ENCODE measurements around the gene PKN1.
A peak's percentile ranks its signal among the peaks of the same experiment; 100 is the strongest.

PKN1 gene

GRCh38 chr19:14406645-14407401 lies 26.3 kb upstream of the PKN1 start:
- no peak for DNase-seq

- DNase-seq = no peak
These were observed 25.3 kb upstream of the PKN1 start for GRCh38 chr19:14407605-14408484.

GRCh38 chr19:14408491-14409145 lies 24.5 kb upstream of the PKN1 start:
- no peak for DNase-seq

GRCh38 chr19:14409146-14410023 lies 23.7 kb upstream of the PKN1 start:
- no peak for DNase-seq

GRCh38 chr19:14410091-14411051 lies 22.7 kb upstream of the PKN1 start:
- peak; percentile 52 for DNase-seq

- no peak for DNase-seq
These were observed 21.8 kb upstream of the PKN1 start for GRCh38 chr19:14411161-14411937.

GRCh38 chr19:14411938-14412245 lies 21.2 kb upstream of the PKN1 start:
- no peak for DNase-seq

GRCh38 chr19:14412324-14412995 lies 20.6 kb upstream of the PKN1 start:
- no peak for DNase-seq

GRCh38 chr19:14412996-14413692 lies 20.0 kb upstream of the PKN1 start:
- no peak for DNase-seq

- DNase-seq = no peak
These were observed 19.4 kb upstream of the PKN1 start for GRCh38 chr19:14413693-14414181.

GRCh38 chr19:14414926-14415690 lies 18.0 kb upstream of the PKN1 start:
- DNase-seq = no peak

GRCh38 chr19:14416817-14417231 lies 16.3 kb upstream of the PKN1 start:
- DNase-seq = no peak

- DNase-seq = no peak
These were observed 14.3 kb upstream of the PKN1 start for GRCh38 chr19:14418856-14419105.

GRCh38 chr19:14419106-14419813 lies 13.8 kb upstream of the PKN1 start, which contains the start of gene DDX39A:
TSS of gene DDX39A (minus strand) at chr19:14419341. CDS start at chr19:14413220, 6,121 bp downstream.
- peak; percentile 96 for DNase-seq

GRCh38 chr19:14425696-14426138 lies 7.4 kb upstream of the PKN1 start:
- DNase-seq = no peak

- no peak for DNase-seq
These were observed 5.6 kb upstream of the PKN1 start for GRCh38 chr19:14427461-14427860.

- no peak for DNase-seq
These were observed 4.2 kb upstream of the PKN1 start for GRCh38 chr19:14428882-14429416.

- DNase-seq = no peak
These were observed 2.4 kb upstream of the PKN1 start for GRCh38 chr19:14430712-14431111.
